Measurements from ENCODE around the gene ZNF253. TPM values are rescaled to one million over a fixed set of nuclear protein-coding genes. Genes with fewer than 3 reads are reported as not detected.

The ZNF253 gene
- total RNA-seq, 2 experiments from 2014 or later, result 10.8 to 13.5 TPM

- H3K4me1 Mint-ChIP-seq (ENCODE audit: low read depth), result no peaks in the 10 kb centered on the region
- H3K36me3 Mint-ChIP-seq (ENCODE audit: low read depth), result peaks cover 33% of the 10 kb centered on the region
- no peak for TF ChIP-seq CTCF (IDR thresholded peaks at IDR 0.05)
- intact Hi-C loops (cut with micrococcal nuclease), result no loop called here
- DNase-seq, result no peak
- CTCF ChIA-PET, result no interaction called here
- POLR2A ChIA-PET, result interaction anchor here (0.6 kb wide), 1 partner anchor 9 kb away, joined by 3 read pairs; no protein-coding TSS in a partner anchor
- H3K27ac Mint-ChIP-seq, result no peak overlapping the region
- H3K4me3 Mint-ChIP-seq, result no peak overlapping the region
- H3K27me3 Mint-ChIP-seq, result no peaks in the 10 kb centered on the region
- peaks cover 54% of the 10 kb centered on the region for H3K9me3 Mint-ChIP-seq
- no peak for ATAC-seq
Measured at GRCh38 chr19:19937403-19937802, 71.7 kb downstream of the ZNF253 start.

DNA sequence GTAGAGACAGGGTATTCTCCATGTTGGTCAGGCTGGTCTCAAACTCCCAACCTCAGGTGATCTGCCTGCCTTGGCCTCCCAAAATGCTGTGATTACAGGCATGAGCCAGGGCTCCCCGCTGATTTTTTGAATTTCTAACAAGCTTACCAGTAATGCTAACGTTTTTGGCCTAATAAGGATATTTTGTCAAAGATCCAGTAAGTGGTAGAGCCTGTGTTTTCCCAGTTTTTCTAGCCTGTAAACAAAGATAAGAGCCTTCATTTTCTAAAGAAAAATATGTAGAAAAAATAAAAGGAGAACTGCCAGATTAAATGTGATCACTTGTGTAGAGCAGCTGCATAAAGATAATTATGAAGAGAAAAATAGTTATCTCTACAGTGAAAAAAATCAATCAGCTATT lies 72.8 kb downstream of the ZNF253 start:
- TF ChIP-seq CTCF (IDR thresholded peaks at IDR 0.05), result no peak
- Mint-ChIP-seq H3K9me3 (peaks cover 44% of the 10 kb centered on the region), H3K27me3 (no peaks in the 10 kb centered on the region), H3K27ac (no peak overlapping the region), H3K4me3 (no peak overlapping the region), H3K36me3 (ENCODE audit: low read depth) (peaks cover 23% of the 10 kb centered on the region), H3K4me1 (ENCODE audit: low read depth) (no peaks in the 10 kb centered on the region)
- intact Hi-C loops (cut with micrococcal nuclease), result no loop called here
- ATAC-seq, result no peak
- CTCF ChIA-PET, result no interaction called here
- DNase-seq, result no peak
- POLR2A ChIA-PET, result no interaction called here

- intact Hi-C loops (cut with micrococcal nuclease), result no loop called here
- no peaks in the 10 kb centered on the region for H3K4me1 Mint-ChIP-seq (ENCODE audit: low read depth)
- H3K27me3 Mint-ChIP-seq, result no peaks in the 10 kb centered on the region
- ATAC-seq (no peak), DNase-seq (no peak)
- peaks cover 26% of the 10 kb centered on the region for H3K9me3 Mint-ChIP-seq
- ChIA-PET CTCF (no interaction called here), POLR2A (no interaction called here)
- no peak for TF ChIP-seq CTCF (IDR thresholded peaks at IDR 0.05)
- H3K27ac Mint-ChIP-seq, result no peak overlapping the region
- H3K36me3 Mint-ChIP-seq (ENCODE audit: low read depth), result no peaks in the 10 kb centered on the region
- no peak overlapping the region for H3K4me3 Mint-ChIP-seq
Measured at GRCh38 chr19:19943848-19944582, 78.3 kb downstream of the ZNF253 start.

Other genes starting within 250 kb of the ZNF253 start
- 10 to 100 TPM; 13.8 to 15.6 TPM for gene PBX4, start 247.2 kb upstream of the ZNF253 start, total RNA-seq
- 10 to 100 TPM; 26.6 to 28.2 TPM for gene LPAR2, start 237.7 kb upstream of the ZNF253 start, total RNA-seq
- gene GMIP, start 222.2 kb upstream of the ZNF253 start, total RNA-seq, result 10 to 100 TPM; 57.3 to 59.9 TPM
- 10 to 100 TPM; 52.4 to 53.1 TPM for gene ATP13A1, start 202.2 kb upstream of the ZNF253 start, total RNA-seq
- 10 to 100 TPM; 82.5 to 85.2 TPM for gene ZNF101, start 197.0 kb upstream of the ZNF253 start, total RNA-seq
- 1 to 10 TPM; 8.6 to 9.3 TPM for gene ZNF14, start 132.8 kb upstream of the ZNF253 start, total RNA-seq
- gene ZNF506, start 44.1 kb upstream of the ZNF253 start, total RNA-seq, result 10 to 100 TPM; 45.5 to 48.7 TPM
- 10 to 100 TPM; 17.2 to 17.8 TPM for gene ZNF93, start 35.1 kb downstream of the ZNF253 start, total RNA-seq
- 10 to 100 TPM in 1 of 2 experiments, 1 to 10 TPM in 1; 8.9 to 12.2 TPM for gene ZNF682, start 173.6 kb downstream of the ZNF253 start, total RNA-seq
- gene ZNF90, start 212.1 kb downstream of the ZNF253 start, total RNA-seq, result 10 to 100 TPM; 21.4 to 21.9 TPM